ENCODE data around the gene RAB8A.

DNA sequence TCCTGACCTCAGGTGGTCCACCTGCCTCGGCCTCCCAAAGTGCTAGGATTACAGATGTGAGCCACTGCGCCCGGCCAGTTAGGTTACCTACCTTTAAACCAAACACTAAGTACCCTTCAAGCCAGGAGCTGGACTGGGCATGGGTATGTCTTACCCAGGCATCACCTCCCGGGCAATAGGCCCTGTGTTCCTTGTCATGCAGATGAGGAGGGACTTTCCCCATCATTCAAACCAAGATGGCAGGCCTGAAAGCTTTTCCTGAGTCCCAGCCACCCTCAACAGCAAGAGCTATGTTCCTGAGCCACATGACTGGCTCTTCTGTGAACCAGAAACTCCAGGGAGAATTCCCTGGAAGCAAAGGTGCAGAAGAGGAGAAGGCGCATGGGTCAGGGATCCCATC, 9.5 kb downstream of the RAB8A start:
- TF ChIP-seq CTCF (IDR thresholded peaks at IDR 0.05; ENCODE audit: control extremely low read depth in 1 of 3, insufficient read depth in 1 of 3, low read depth in 1 of 3, low read length in 3 of 3), result no peak
- TF ChIP-seq POLR2A (IDR thresholded peaks at IDR 0.05; ENCODE audit: control extremely low read depth in 1 of 2, low read depth in 2 of 2, low read length in 2 of 2), result no peak
- TF ChIP-seq EZH2 (IDR thresholded peaks at IDR 0.05; ENCODE audit: low read depth, low read length, severe bottlenecking), result no peak
- TF ChIP-seq SP1 (IDR thresholded peaks at IDR 0.05; ENCODE audit: low read depth, low read length), result no peak

Measured in H1 (cell line).